Neural progenitor cell (in vitro differentiated cells): ENCODE results near the gene AQP3. TPM values are rescaled to one million over a fixed set of nuclear protein-coding genes. Genes with fewer than 3 reads are reported as not detected.

ENCODE experiments used
- DNase-seq: peaks from one replicate; pipeline ENCODE4 v3.0.0-alpha.2; 2016; ENCODE audit warnings: low spot score
- H2AFZ ChIP-seq: fragments of 200-600 bp; sonication (generic); replicated peaks from 2 replicates; pipeline ENCODE4 v1.6.1; 2016; ENCODE audit warnings: antibody characterized with exemption
- H3F3A ChIP-seq: fragments of 200-600 bp; sonication (generic); 2 replicates; pipeline ENCODE4 v1.6.1; 2016; ENCODE audit warnings: antibody characterized with exemption, low read depth
- H3K27ac ChIP-seq: fragments of 200-600 bp; sonication (generic); 2 replicates; pipeline ENCODE4 v1.5.1; 2016; ENCODE audit warnings: mild to moderate bottlenecking
- H3K27me3 ChIP-seq: fragments of 200-600 bp; sonication (generic); 2 replicates; pipeline ENCODE4 v1.6.1; 2016; ENCODE audit warnings: mild to moderate bottlenecking, moderate library complexity
- H3K36me3 ChIP-seq: fragments of 200-600 bp; sonication (generic); 2 replicates; pipeline ENCODE4 v1.5.1; 2016
- H3K4me1 ChIP-seq: fragments of 200-600 bp; sonication (generic); 2 replicates; pipeline ENCODE4 v1.6.1; 2016; ENCODE audit warnings: mixed run types
- H3K4me2 ChIP-seq: fragments of 200-600 bp; sonication (generic); 2 replicates; pipeline ENCODE4 v1.6.1; 2016
- H3K4me3 ChIP-seq: fragments of 200-600 bp; sonication (generic); 2 replicates; pipeline ENCODE4 v1.5.1; 2016
- H3K79me2 ChIP-seq: fragments of 200-600 bp; sonication (generic); 2 replicates; pipeline ENCODE4 v1.6.1; 2016; ENCODE audit warnings: low read depth
- H3K9ac ChIP-seq: fragments of 200-600 bp; sonication (generic); 2 replicates; pipeline ENCODE4 v1.6.1; 2016
- H3K9me3 ChIP-seq: fragments of 200-600 bp; sonication (generic); 2 replicates; pipeline ENCODE4 v1.5.1; 2016; ENCODE audit warnings: low read depth
- H4K20me1 ChIP-seq: fragments of 200-600 bp; sonication (generic); 2 replicates; pipeline ENCODE4 v1.6.1; 2016; ENCODE audit warnings: low read depth
- H3K27ac Mint-ChIP-seq: 3 replicates; pipeline ENCODE4 v1.8.0; 2021; ENCODE audit warnings: mixed read lengths
- H3K27me3 Mint-ChIP-seq: 2 replicates; pipeline ENCODE4 v1.8.0; 2022; ENCODE audit warnings: low read depth, mild to moderate bottlenecking, inconsistent platforms, moderate library complexity, mixed read lengths; ENCODE audit not compliant: insufficient read depth
- H3K36me3 Mint-ChIP-seq: 3 replicates; pipeline ENCODE4 v1.8.0; 2021; ENCODE audit warnings: mixed read lengths
- H3K4me1 Mint-ChIP-seq: 3 replicates; pipeline ENCODE4 v1.8.0; 2021; ENCODE audit warnings: mixed read lengths
- H3K4me3 Mint-ChIP-seq: 3 replicates; pipeline ENCODE4 v1.8.0; 2021; ENCODE audit warnings: mild to moderate bottlenecking, moderate library complexity, mixed read lengths
- H3K9me3 Mint-ChIP-seq: 3 replicates; pipeline ENCODE4 v1.8.0; 2020; ENCODE audit warnings: mixed read lengths
- EZH2 ChIP-seq: fragments of 200-600 bp; sonication (generic); IDR thresholded peaks from 2 replicates; pipeline ENCODE4 v1.6.1; 2017; ENCODE audit warnings: antibody characterized with exemption, mild to moderate bottlenecking, moderate library complexity
- EZH2phosphoT487 ChIP-seq: fragments of 200-600 bp; sonication (generic); IDR thresholded peaks from 2 replicates; pipeline ENCODE4 v1.6.1; 2017; ENCODE audit warnings: antibody characterized with exemption
- total RNA-seq: library from RNA; depleted of rRNA; stranded (reverse); fragments of >200 nt; gene quantifications from 2 replicates; pipeline ENCODE4 v1.2.3, GENCODE V29; 2015; ENCODE audit warnings: low replicate concordance
- TF ChIP-seq, protein P1 (sequence below): fragments of 200-600 bp; sonication (generic); IDR thresholded peaks from 2 replicates; pipeline ENCODE4 v1.5.1; 2017; ENCODE audit warnings: antibody characterized with exemption, mild to moderate bottlenecking

AQP3 gene
- total RNA-seq, 1 donor from 2014 or later, result 0.45 TPM

GRCh38 chr9:33465596-33466564, 18.5 kb upstream of the AQP3 start:
- Histone ChIP-seq H3K27me3 (no peaks in the 10 kb centered on the region), H3K27ac (no peak overlapping the region), H3F3A (no peaks in the 10 kb centered on the region), H3K4me3 (no peak overlapping the region), H3K36me3 (no peaks in the 10 kb centered on the region), H3K4me1 (no peaks in the 10 kb centered on the region), H3K79me2 (no peaks in the 10 kb centered on the region), H3K9ac (no peak overlapping the region), H3K4me2 (no peak overlapping the region), H4K20me1 (no peaks in the 10 kb centered on the region), H2AFZ (no peak overlapping the region), H3K9me3 (no peaks in the 10 kb centered on the region)
- peaks cover 5% of the 10 kb centered on the region for H3K27me3 Mint-ChIP-seq
- H3K4me3 Mint-ChIP-seq, result no peak overlapping the region
- DNase-seq, result no peak
- H3K27ac Mint-ChIP-seq, result no peak overlapping the region
- peaks cover 7% of the 10 kb centered on the region for H3K36me3 Mint-ChIP-seq
- TF ChIP-seq EZH2phosphoT487 (no peak), EZH2 (no peak)
- TF ChIP-seq, protein P1, sequence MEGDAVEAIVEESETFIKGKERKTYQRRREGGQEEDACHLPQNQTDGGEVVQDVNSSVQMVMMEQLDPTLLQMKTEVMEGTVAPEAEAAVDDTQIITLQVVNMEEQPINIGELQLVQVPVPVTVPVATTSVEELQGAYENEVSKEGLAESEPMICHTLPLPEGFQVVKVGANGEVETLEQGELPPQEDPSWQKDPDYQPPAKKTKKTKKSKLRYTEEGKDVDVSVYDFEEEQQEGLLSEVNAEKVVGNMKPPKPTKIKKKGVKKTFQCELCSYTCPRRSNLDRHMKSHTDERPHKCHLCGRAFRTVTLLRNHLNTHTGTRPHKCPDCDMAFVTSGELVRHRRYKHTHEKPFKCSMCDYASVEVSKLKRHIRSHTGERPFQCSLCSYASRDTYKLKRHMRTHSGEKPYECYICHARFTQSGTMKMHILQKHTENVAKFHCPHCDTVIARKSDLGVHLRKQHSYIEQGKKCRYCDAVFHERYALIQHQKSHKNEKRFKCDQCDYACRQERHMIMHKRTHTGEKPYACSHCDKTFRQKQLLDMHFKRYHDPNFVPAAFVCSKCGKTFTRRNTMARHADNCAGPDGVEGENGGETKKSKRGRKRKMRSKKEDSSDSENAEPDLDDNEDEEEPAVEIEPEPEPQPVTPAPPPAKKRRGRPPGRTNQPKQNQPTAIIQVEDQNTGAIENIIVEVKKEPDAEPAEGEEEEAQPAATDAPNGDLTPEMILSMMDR, result no peak
- no peaks in the 10 kb centered on the region for H3K4me1 Mint-ChIP-seq
- H3K9me3 Mint-ChIP-seq, result no peaks in the 10 kb centered on the region

GRCh38 chr9:33465096-33465495, 17.7 kb upstream of the AQP3 start:
- no peaks in the 10 kb centered on the region for H3K27me3 ChIP-seq
- no peak for DNase-seq
- no peaks in the 10 kb centered on the region for H3F3A ChIP-seq
- no peaks in the 10 kb centered on the region for H3K9me3 ChIP-seq
- Mint-ChIP-seq H3K27ac (no peak overlapping the region), H3K4me1 (no peaks in the 10 kb centered on the region), H3K9me3 (no peaks in the 10 kb centered on the region), H3K36me3 (peaks cover 7% of the 10 kb centered on the region), H3K27me3 (peaks cover 5% of the 10 kb centered on the region), H3K4me3 (no peak overlapping the region)
- H3K27ac ChIP-seq, result no peak overlapping the region
- no peak overlapping the region for H2AFZ ChIP-seq
- H3K4me2 ChIP-seq, result no peak overlapping the region
- H3K36me3 ChIP-seq, result no peaks in the 10 kb centered on the region
- TF ChIP-seq EZH2phosphoT487, result no peak
- TF ChIP-seq, protein P1, result no peak
- no peak for TF ChIP-seq EZH2
- H3K9ac ChIP-seq, result no peak overlapping the region
- no peak overlapping the region for H3K4me3 ChIP-seq
- H3K79me2 ChIP-seq, result no peaks in the 10 kb centered on the region
- no peaks in the 10 kb centered on the region for H3K4me1 ChIP-seq
- no peaks in the 10 kb centered on the region for H4K20me1 ChIP-seq

DNA sequence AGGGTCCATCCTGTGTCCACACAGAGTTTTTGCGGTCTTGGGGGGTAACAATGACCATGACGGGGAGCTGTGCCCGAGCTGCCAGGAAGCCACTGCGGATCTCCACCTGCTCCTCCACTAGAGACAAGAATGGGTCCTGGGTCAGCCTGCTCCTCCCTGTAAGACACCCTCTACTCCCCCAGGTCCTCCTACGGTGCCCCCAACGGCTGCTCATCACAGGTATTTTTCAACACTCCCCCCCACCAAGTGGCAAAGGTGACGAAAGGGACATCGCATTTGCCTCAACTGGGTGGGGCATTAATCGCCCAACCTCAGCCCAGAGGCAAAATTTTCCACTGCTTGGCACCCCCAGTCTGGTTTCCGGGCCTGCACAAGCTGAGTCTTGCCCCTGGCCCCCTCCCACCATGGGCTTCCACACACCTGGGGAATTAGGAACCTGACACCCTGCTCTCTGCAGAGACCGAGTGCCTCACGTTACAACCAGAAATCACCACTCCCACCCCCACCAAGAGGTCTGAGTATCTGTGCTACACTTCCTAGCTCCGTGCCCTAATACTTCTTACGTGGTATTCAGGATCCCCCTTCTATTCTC, 16.7 kb upstream of the AQP3 start:
- Histone ChIP-seq H3F3A (no peaks in the 10 kb centered on the region), H3K27me3 (no peaks in the 10 kb centered on the region), H3K36me3 (no peaks in the 10 kb centered on the region), H3K9me3 (no peaks in the 10 kb centered on the region), H3K79me2 (no peaks in the 10 kb centered on the region), H4K20me1 (no peaks in the 10 kb centered on the region), H3K4me1 (no peaks in the 10 kb centered on the region), H3K4me3 (no peak overlapping the region), H3K9ac (no peak overlapping the region), H2AFZ (no peak overlapping the region), H3K27ac (no peak overlapping the region), H3K4me2 (no peak overlapping the region)
- no peak for DNase-seq
- Mint-ChIP-seq H3K9me3 (no peaks in the 10 kb centered on the region), H3K27ac (no peak overlapping the region), H3K4me3 (peak overlapping the region; percentile 15), H3K4me1 (no peaks in the 10 kb centered on the region), H3K27me3 (peaks cover 5% of the 10 kb centered on the region), H3K36me3 (peaks cover 7% of the 10 kb centered on the region)
- TF ChIP-seq, protein P1, result no peak
- TF ChIP-seq EZH2, result no peak
- TF ChIP-seq EZH2phosphoT487, result no peak
